Stimulated activated CD8-positive, alpha-beta memory T cell treated with anti-CD3 and anti-CD28 coated beads, Interleukin-7, amount 100 ng/mL, for 24 hours (primary cell): Measurements from ENCODE around the gene ALKBH5.

Source experiments
- DNase-seq: peaks from one replicate; pipeline ENCODE4 v3.0.0-alpha.2; 2020; ENCODE audit warnings: low read depth

The ALKBH5 gene

GRCh38 chr17:18246109-18246725, 62.6 kb downstream of the ALKBH5 start:
- DNase-seq = no peak

GRCh38 chr17:18246880-18247612, 63.4 kb downstream of the ALKBH5 start:
- DNase-seq = no peak

GRCh38 chr17:18247613-18248001, 64.0 kb downstream of the ALKBH5 start:
- no peak for DNase-seq

DNA sequence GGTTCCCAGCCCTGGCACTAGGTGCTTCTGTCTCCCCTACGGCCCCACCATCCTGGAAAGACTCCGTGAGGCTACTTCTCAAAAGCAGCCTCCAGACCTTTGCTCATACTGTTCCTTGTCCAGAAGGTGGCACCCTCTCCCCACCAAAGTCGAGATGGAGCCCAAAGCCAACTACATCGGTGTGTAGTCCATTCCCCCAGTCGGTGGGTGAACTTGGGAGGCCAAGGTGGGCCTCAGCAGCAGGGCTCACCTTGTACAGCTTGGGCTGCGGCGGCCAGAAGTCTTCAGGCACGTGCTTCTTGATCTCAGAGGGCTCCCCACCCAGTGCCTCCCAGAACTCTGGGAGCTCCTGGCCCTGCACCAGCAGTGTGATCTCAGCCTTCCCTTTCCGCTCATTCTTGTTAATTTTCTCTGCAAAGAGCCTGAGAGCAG, 64.7 kb downstream of the ALKBH5 start:
- no peak for DNase-seq

DNA sequence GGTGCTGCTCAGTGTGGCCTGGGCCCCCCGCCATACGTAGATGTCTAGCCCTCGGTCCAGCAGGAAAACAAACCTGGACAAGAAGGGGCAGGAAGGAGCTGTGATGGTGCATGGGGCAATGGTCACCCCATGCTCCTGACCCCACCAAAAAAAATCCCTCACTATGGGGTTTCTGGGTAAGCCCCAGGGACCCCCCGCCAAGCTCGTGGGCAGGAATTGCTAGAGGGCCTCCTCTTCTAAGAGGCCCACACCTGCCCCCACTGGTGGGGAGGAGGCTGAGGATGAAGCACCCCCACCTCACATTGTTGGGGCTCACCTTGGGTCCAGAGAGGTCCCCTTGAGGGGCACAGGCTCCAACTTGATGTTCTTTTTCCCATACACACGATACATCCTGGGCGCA, 65.2 kb downstream of the ALKBH5 start:
- DNase-seq = no peak

DNA sequence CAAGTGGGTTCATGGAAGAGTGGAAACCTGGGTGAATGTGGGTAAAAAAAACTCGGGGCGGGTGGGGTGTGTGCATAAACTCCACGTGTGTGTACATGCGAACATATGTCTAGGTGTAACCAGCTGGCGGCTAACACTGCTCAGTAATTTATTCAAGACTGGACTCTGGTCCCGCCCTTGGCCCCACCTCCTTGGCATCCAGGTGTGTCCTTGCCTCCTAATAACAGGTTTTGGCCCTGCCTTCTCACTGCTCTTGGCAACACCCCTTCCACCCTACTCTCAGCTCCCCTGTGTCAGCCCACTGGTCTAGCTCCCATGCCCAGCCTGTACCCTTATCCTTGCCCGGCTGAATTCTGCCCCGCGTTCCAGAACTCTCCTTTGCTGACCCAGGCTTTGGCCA, 66.6 kb downstream of the ALKBH5 start:
- no peak for DNase-seq

- no peak for DNase-seq
Observed at GRCh38 chr17:18250708-18251107, 67.1 kb downstream of the ALKBH5 start.

DNA sequence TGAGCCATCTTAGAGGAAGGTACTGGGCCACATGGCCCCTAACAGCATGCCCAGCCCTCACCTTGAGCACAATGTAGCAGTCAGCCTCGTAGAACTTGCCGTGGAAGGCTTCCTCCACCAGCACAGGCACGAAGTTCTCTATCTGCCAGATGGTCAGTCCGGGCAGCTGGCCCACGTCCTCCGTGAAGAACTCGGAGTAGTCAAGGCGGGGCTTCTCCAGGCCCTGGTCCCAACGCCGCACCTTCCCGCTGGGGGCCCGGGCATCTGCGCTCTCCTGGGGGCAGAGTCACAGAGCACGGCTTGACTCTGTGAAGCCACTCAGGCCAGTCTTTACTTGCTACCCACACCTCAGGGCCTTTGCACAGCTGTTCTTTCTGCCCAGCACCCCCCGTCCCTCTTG, 67.6 kb downstream of the ALKBH5 start:
- DNase-seq = no peak

- DNase-seq = no peak
Observed at GRCh38 chr17:18252160-18252559, 68.5 kb downstream of the ALKBH5 start.

- no peak for DNase-seq
Observed at GRCh38 chr17:18253187-18253884, 69.7 kb downstream of the ALKBH5 start.

- no peak for DNase-seq
Observed at GRCh38 chr17:18253947-18254821, 70.6 kb downstream of the ALKBH5 start.

- no peak for DNase-seq
Observed at GRCh38 chr17:18254888-18255649, 71.4 kb downstream of the ALKBH5 start.

DNA sequence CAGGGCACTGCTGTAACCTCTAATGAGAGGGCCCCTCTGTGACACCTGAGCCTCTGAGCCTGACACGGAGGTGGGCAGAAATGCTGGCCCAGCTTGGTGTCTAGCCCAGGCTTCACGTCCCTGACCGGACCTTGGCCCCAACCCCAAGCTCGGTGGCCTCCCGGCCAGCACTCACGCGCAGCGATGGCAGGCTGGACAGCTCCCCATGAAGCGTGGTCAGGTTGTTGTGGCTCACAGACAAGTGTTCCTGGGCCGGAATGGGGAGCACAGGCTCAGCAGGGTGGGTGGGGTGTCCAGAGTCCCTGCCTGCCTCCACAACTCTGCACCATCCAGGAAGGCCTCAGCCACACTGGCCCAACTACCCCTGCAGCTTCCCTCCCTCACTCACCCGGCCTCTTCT, 72.7 kb downstream of the ALKBH5 start:
- no peak for DNase-seq

GRCh38 chr17:18256776-18257175, 73.1 kb downstream of the ALKBH5 start:
- DNase-seq = no peak

GRCh38 chr17:18257268-18257981, 73.8 kb downstream of the ALKBH5 start:
- no peak for DNase-seq

DNA sequence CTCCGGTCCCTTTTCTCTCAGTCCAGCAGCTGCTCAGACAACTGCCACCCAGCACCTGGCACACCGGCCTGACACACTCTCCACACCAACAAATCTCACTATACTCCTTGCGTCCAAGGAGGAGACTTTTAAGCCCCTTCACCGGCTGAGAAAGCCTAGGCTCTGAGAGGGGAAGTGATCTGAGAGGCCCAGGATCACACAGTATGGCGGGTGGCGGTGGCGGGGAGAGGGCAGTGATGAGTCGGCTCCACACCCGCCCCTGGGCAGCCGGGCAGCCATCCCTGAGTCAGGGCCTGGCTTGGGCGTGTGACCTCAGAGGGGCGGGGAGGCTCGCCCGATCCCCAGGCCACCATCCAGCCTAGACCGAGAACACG, 74.3 kb downstream of the ALKBH5 start:
- DNase-seq = no peak

DNA sequence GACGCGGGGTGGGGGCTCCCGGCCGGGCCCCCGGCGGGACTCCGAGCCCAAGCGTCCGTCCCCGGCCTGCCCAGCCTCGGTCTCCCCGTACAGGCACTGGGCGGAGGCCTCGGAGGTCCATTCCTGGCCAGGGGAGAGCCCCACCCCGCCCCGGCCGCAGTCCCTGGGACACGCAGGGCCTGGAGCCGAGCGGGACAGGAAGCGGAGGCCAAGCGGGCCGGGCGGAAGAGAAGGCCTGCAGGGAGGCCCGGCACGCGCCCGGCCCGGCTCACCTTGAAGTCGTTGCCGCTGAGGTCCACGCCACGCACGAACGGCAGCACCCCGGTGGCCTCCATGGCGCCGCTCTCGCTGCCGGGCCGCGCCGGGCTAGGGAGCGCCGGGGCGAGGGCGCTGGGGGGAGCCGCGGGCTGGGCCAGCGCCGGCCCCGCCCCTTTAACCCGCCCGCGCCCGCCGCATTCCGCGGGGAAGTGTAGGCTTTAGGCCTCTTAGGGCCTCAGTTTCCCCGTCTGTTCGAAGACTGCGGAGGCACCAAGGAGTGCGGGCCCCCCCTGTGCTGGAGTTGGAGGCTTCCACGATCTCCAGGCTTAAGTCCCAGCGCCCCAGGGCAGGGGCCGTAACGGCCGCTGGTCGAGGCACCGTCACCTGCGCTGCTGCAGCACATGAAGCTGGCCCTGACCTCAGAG, 74.9 kb downstream of the ALKBH5 start, which contains the start of gene FLII:
FLII (minus strand) TSS at position 383 of the 683 bp plus-strand sequence; CDS start at position 335, 48 bp downstream.
- DNase-seq = no peak
